ENCODE measurements around the gene CCDC88C.

CCDC88C gene

DNA sequence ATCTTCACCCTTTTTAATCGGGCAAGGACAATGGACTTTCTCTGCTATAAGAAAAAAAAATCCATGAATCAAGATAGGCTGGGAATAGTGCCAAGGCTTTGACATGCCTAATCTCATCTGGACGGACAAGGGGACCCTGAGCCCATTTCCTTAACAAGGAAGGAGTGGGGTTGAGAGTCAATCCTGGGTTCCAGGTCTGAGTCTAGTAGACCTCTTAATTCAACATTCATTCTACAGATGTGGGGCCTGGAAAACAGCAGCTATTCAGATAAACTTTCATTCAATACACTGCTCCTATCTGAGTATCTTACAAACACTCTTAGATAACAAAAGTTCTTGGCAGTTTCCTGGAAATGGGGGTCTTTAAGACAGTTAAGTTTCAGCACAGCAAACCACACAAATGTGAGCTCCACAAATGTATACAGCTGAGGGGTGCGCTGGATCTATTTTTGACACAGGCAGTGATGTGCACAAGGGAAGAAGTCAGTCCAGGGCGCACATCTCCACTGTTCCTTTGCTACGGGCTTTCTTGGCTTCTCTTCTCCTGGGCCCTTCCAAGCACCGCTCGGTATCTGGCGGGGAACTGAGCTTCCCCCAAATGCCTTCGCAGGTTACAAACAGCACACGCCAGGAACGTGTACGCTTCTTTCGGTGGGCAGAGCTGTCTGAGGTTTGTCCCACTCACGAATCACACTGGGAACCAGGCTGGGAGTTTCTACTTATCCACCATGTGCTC is 90.9 kb downstream of the CCDC88C start:
- DNase-seq: no peak

DNA sequence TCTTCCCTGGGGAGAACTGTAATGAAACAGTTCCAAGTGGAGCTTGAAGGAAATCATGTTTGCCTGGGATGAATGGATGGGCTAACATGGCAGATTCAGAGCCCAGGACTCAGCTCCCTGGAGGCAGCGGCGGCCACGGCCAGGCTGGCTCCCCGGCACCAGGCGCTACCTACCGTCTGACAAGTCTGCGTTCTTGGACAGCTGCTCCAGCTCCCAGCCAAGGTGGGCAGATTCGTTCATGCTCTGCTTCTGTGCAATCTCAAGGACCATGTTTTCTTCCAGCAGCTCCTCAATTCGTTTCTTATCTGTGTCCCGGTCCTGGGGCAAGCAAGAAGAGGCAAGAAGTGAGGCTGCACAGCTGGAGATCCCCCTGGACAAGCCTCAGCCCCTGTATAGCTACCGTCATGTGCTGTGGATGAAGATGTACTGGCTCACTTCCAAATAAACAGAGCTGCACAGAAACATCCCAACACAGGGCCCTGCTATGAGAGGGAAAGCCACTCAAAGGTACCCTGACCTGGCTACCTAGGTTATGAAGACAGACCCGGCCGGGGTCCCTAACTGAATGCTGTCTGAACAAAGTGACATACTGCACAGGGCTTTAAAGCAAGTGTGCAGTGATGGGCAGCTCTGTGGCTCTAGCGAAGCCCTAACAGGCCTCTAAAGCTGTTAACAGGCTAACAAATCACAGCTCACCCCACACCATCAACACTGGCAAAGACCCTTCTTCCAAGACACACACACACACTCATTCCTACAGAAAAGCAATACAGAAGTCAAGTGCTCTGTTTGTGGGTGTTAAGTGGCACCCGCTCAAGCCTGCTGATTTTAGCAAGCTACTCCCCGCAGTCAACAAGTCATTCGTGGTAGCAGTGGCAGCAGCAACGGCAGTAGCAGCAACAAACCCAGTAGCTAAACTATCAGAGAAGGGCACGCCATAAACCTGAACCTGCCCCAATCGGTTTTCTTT is 92.7 kb downstream of the CCDC88C start:
- no peak for DNase-seq

DNA sequence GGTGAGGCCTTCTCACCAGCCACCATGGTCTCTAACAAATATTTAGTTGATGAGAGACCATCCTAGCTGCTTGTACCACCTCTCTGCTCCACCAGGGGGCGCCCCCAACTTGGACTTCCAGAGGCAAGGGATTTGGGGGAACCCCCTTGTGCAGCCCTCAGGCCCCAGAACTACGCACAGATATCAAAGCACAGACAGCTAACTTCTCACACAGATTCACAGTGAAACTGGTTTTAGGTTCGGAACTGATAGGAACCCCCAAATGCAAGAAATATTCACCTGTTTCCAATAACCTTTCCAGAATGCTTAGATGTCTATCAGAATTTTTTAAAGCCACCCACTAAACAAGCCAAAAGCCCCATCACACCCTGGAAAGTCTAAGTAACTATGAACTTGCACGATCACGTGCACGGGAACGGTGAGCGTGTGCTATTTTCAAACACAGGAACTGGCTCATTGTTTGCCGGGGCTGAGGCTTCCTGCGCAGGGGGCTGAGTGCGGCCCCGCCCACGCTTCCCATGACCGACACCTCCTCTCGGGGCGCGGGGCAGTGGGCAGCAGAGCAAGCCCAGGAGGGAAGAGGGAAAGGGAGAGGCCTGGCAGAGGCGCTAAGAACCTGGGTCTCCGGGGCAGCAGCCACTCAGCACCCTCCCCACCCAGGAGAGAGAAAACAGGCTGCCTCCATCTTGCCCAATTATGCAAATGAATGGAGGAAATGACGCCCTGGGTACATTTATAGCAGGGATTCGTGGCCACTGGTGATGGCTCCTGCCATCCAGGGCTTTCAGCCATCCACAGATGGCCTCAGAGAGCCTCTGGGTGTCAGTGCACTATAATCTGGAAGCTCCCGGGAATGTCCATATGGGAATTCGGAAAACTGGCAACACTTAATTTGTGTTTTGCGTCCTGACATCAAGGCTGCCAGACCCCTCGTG is 93.7 kb downstream of the CCDC88C start:
- DNase-seq: peak; percentile 69

GRCh38 chr14:91323031-91323430 is 94.6 kb downstream of the CCDC88C start:
- no peak for DNase-seq

GRCh38 chr14:91322623-91323022 is 95.0 kb downstream of the CCDC88C start:
- no peak for DNase-seq

- no peak for DNase-seq
Measured at GRCh38 chr14:91321131-91321530, 96.5 kb downstream of the CCDC88C start.

- no peak for DNase-seq
Measured at GRCh38 chr14:91320266-91320665, 97.4 kb downstream of the CCDC88C start.

DNA sequence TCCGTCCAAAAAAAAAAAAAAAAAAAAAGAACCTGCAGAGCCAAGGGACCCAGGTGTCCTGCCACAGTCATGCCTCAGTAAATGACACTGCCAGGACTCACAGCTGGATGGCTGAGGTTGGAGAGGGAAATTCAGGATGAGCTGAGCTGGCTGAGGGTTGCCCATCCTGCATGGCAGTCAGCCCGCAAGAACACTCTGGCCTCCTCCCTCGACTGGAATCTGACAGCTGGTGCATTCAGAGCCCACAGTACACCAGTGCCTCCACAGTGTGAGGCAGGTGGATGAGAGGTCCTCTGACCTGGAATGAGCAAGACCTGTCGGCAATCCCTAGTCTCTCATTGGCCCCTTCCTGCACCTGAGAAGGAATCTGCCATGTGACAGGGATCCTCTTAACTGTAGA is 98.7 kb downstream of the CCDC88C start:
- no peak for DNase-seq

DNA sequence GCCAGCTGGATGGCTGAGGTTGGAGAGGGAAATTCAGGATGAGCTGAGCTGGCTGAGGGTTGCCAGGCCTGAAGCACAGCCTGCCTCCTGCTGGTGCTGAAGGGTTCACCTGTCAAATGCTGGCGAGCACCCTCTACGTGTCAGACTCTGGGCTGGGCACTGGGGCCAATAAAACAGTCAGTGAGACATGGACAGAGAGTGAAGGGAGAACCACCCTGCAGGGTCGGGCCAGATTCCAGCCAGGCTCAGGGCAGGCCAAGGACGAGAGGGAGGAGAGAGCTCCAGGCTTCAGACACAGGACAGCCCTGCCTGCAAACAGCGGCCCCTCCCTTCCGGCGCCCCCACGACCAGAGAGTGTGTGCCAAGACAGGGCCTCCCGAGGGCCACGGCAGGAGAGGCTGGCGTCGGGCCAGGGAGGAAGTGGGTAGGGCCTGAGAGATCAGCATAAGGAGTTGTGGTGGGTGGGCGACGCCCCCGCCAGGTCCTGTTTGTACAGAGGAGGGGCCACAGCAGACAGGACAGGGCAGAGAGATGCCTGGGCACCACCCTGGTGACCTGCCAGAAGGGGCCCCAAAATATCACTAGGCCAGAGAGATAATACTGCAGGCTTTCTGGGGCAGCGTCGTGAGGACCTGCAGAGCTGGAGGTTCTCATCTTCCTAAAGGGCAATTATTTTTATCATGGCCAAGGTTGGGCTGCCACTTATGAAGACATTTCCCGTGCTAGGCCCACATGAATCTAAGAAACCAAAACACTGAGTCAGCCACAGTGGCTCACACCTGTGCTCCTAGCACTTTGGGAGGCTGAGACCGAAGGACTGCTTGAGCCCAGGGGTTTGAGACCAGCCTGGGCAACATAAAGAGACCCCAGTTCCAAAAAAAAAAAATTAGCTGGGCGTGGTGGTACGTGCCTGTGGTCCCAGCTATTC is 100.0 kb downstream of the CCDC88C start:
- peak; percentile 82 for DNase-seq

DNA sequence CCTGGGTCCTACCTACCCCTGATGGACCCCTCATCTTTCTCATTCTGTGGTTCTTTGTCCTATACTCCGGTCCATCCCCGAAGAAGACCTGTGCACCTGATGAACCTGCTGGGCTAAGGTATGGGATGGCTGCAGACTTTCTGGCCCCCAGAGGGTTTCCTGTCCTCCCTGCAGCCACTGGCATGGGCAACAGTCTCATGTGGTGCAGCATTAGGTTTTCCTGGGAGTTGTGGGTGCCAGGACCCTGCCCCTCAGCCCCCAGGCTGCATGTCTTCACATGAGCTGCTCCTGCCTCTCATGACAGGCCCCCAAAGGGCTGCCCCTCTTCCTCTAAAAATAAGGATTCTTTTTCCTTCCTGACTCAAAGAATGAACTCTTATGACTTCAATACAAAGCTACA is 100.9 kb downstream of the CCDC88C start:
- no peak for DNase-seq

DNA sequence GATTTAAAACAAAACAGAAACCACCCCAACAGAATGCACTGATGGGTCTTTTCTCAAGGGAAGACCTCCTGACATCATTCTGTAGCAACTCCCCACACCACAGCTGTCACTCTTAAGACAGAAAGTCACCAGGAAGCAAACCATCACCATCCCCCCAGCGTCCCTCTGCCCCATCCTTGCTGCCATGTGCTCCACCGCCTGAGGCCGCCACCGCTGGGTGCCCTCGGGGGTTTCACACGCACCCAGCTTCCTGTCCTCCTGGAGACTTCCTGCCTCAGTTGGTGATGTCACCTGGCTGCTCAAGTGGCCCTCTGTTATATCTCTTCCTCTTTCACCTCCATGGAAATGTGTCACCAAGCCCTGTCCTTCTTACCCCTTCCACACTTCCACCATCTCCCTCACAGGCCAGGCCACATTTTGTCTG is 101.8 kb downstream of the CCDC88C start:
- DNase-seq: peak; percentile 7

- DNase-seq: no peak
Measured at GRCh38 chr14:91313852-91314251, 103.8 kb downstream of the CCDC88C start.

DNA sequence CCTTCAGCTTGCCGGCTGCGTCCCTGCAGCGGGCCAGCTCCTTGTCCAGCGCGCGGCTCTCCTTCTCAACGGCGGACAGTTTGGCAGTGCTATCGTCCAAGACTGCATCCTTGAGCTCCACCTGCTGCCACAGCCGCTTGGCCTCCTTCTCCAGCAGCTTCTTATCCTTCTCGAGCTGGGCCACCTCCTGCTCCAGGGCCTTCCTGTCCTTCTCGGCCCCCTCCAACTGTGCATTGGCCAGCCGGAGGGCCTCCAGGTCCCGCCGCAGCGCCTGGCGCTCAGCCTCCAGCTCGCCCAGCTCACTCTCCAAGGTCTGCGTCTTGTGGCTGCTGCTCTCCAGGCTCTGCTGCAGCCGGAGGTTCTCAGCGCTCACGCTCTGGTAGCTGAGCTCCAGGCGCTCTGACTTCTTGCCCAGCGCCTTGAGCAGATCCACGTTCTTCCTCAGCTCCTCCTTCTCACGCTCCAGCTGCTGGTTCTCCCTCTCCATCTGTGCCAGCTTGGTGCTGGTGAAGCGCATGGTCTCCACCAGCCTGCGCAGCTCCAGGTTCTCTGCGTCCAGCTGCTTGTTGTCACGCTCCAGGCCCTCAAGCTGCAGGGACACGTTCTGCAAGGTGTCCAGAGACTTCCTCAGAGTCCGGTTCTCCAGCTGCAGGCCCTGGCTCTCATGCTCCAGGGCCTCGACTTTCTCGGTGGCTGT is 104.3 kb downstream of the CCDC88C start:
- DNase-seq: no peak

- no peak for DNase-seq
Measured at GRCh38 chr14:91311284-91311662, 106.3 kb downstream of the CCDC88C start.

DNA sequence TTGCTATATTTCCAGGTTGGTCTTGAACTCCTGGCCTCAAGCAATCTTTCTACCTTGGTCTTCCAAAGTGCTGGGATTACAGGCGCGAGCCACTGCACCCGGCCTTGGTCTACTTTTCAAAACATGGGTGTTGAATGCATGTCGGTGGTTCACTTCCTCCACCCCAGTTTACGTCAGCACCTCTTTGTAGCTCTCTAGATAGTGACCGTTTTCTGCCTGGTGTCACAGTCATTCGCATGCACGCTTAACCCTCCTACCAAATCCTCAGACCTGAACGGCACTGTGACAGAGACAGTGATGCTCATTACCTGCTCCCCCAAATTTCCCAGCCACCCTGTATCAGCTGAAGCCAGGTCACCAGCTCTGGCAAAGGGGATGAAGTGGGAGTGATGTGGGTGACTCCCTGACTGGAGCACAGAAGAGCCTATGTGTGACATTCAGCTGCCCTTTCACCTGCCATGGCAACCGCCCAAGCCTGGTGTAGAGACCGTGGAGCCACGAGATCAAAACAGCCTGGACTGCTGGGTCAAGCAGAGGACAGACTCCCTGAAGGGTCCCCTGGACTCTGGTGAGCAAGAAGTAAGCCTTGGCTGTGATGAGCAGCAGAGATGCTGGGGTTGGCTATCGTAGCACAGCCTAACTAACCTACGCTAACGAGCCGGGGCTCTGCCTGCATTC is 106.9 kb downstream of the CCDC88C start:
- DNase-seq: no peak

DNA sequence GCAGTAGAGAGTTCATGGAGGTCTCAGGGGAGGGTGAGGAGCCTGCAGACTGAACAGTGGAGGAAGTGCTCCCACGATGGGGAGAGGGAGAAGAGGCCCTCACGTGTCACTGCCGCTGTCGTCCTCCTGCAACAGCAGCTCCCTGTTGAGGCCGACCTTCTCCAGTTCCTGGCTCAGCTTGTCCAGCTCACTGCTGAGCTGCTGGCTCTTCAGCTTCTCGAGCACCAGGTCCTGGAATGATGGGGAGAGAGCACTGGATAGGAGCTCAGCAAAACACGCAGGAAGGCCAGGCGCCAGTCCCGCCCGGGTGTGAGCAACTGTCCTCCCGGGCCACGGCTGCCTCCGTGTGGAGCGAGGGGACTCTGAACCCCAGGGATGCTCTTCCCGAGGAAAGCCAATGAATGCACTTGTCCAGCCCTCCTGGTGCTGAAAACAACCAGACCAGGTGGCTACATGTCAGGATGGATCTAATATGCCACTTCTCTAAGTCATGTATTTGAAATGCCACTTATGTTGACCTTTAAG is 107.8 kb downstream of the CCDC88C start:
- DNase-seq: no peak

- DNase-seq: no peak
Measured at GRCh38 chr14:91308337-91308736, 109.3 kb downstream of the CCDC88C start.

- DNase-seq: no peak
Measured at GRCh38 chr14:91307652-91308051, 110.0 kb downstream of the CCDC88C start.

- DNase-seq: no peak
Measured at GRCh38 chr14:91307046-91307445, 110.6 kb downstream of the CCDC88C start.

DNA sequence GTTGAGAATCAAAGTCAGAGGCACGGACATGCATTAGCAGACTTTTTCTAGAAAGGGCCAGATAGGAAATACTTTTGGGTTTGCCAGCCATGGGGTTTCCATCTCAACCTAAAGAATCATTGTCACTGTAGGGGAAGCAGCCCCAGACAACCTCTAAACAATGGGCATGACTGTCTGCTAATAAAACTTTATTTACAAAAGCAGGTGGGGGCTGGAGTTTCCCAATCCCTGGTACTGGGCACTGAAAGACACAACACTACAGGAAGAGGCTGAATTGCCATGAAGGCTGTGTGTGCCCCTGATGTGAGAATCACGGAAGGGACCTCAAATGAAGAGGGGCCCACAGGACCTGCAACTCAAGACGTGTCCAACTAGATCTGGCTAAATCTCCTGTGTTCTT is 111.1 kb downstream of the CCDC88C start:
- DNase-seq: no peak
